IMR-90 (cell line): ENCODE results near the gene EIF2B1. TPM values are rescaled to one million over a fixed set of nuclear protein-coding genes. Genes with fewer than 3 reads are reported as not detected.

ENCODE experiments used
- ATAC-seq: fragments of 200-7000 bp; cut with Tn5 transposase; 2 replicates; pipeline ENCODE4 v1.9.1; 2020; ENCODE audit warnings: low read depth, mild to moderate bottlenecking, moderate library complexity
- BruUV-seq: library from RNA; stranded (reverse); fragments of 400-500 nt; replicated peaks from 2 replicates; lab custom pipeline; 2021; lab: Mats Ljungman, UMichigan
- CTCF ChIA-PET: fragments of 300-600 bp; formaldehyde crosslinking; extraction: SDS; loops from one replicate; lab custom pipeline; 2021; ENCODE audit warnings: antibody characterized with exemption; lab: Yijun Ruan, JAX
- POLR2A ChIA-PET: fragments of 300-600 bp; sonication (Branson Sonifier 250); formaldehyde crosslinking; loops from one replicate; lab custom pipeline; 2022; ENCODE audit warnings: antibody characterized with exemption; ENCODE audit not compliant: unreplicated experiment; lab: Charles Lee
- DNase-seq: peaks from one replicate; pipeline ENCODE4 v3.0.0; 2013
- H2AFZ ChIP-seq: replicated peaks from 2 replicates; pipeline ENCODE3; 2013; ENCODE audit warnings: low read length, mild to moderate bottlenecking; ENCODE audit not compliant: poor library complexity
- H2AK5ac ChIP-seq: 2 replicates; pipeline ENCODE4 v1.6.1; 2013; ENCODE audit warnings: low read depth, low read length, inconsistent platforms
- H2AK9ac ChIP-seq: replicated peaks from 2 replicates; pipeline ENCODE3; 2013; ENCODE audit warnings: mild to moderate bottlenecking, low read depth, low read length, moderate library complexity; ENCODE audit not compliant: poor library complexity
- H2BK120ac ChIP-seq: 2 replicates; pipeline ENCODE4 v1.6.1; 2013; ENCODE audit warnings: low read depth, low read length, inconsistent platforms
- H2BK15ac ChIP-seq: 3 replicates; pipeline ENCODE4 v1.6.1; 2013; ENCODE audit warnings: low read depth, low read length, inconsistent platforms
- H2BK20ac ChIP-seq: 2 replicates; pipeline ENCODE4 v1.6.1; 2013; ENCODE audit warnings: low read depth, mild to moderate bottlenecking, inconsistent platforms, low read length, moderate library complexity
- H2BK5ac ChIP-seq: 2 replicates; pipeline ENCODE4 v1.6.1; 2013; ENCODE audit warnings: mild to moderate bottlenecking, low read depth, low read length, inconsistent platforms; ENCODE audit not compliant: poor library complexity, severe bottlenecking
- H3K14ac ChIP-seq: replicated peaks from 2 replicates; pipeline ENCODE4 v1.6.1; 2013; ENCODE audit warnings: low read depth, low read length, inconsistent platforms
- H3K18ac ChIP-seq: 2 replicates; pipeline ENCODE4 v1.6.1; 2013; ENCODE audit warnings: low read depth, low read length, control low read depth
- H3K23ac ChIP-seq: 2 replicates; pipeline ENCODE4 v1.6.1; 2013; ENCODE audit warnings: low read depth, low read length, inconsistent platforms
- H3K27ac ChIP-seq: 2 replicates; pipeline ENCODE4 v1.5.1; 2013; ENCODE audit warnings: mild to moderate bottlenecking, control low read depth, low read length; ENCODE audit not compliant: insufficient read depth
- H3K27me3 ChIP-seq: 2 replicates; pipeline ENCODE4 v1.6.1; 2013; ENCODE audit warnings: low read length; ENCODE audit not compliant: control insufficient read depth, insufficient read depth
- H3K36me3 ChIP-seq: 2 replicates; pipeline ENCODE4 v1.6.1; 2013; ENCODE audit warnings: low read length, mixed read lengths; ENCODE audit not compliant: control insufficient read depth, insufficient read depth
- H3K4ac ChIP-seq: 2 replicates; pipeline ENCODE4 v1.6.1; 2013; ENCODE audit warnings: low read depth, low read length, inconsistent platforms
- H3K4me1 ChIP-seq: 2 replicates; pipeline ENCODE4 v1.6.1; 2013; ENCODE audit warnings: low read length, mixed read lengths; ENCODE audit not compliant: control insufficient read depth, insufficient read depth
- H3K4me2 ChIP-seq: 2 replicates; pipeline ENCODE4 v1.6.1; 2013; ENCODE audit warnings: low read depth, mild to moderate bottlenecking, control low read depth, low read length, moderate library complexity
- H3K4me3 ChIP-seq: 2 replicates; pipeline ENCODE4 v1.5.1; 2013; ENCODE audit warnings: low read depth, mild to moderate bottlenecking, control low read depth, low read length, moderate library complexity; ENCODE audit not compliant: insufficient read depth
- H3K56ac ChIP-seq: 2 replicates; pipeline ENCODE4 v1.6.1; 2013; ENCODE audit warnings: low read length, inconsistent platforms; ENCODE audit not compliant: insufficient read depth; ENCODE audit errors: extremely low read depth
- H3K79me1 ChIP-seq, 2 experiments: 2 replicates each; pipeline ENCODE4 v1.6.1; 2013; ENCODE audit warnings: low read length in 2 of 2, inconsistent platforms in 1 of 2, low read depth in 1 of 2
- H3K9ac ChIP-seq: 2 replicates; pipeline ENCODE4 v1.6.1; 2013; ENCODE audit warnings: low read depth, low read length, control low read depth
- H3K9me1 ChIP-seq: 2 replicates; pipeline ENCODE4 v1.6.1; 2013; ENCODE audit warnings: low read length, inconsistent platforms; ENCODE audit not compliant: insufficient read depth
- H3K9me3 ChIP-seq: 2 replicates; pipeline ENCODE4 v1.6.1; 2013; ENCODE audit warnings: low read length; ENCODE audit not compliant: control insufficient read depth, insufficient read depth
- H4K20me1 ChIP-seq: 2 replicates; pipeline ENCODE4 v1.6.1; 2013; ENCODE audit warnings: low read length, inconsistent platforms; ENCODE audit not compliant: insufficient read depth
- H4K5ac ChIP-seq: 2 replicates; pipeline ENCODE4 v1.6.1; 2013; ENCODE audit warnings: mild to moderate bottlenecking, low read depth, low read length, control low read depth
- H4K8ac ChIP-seq, 2 experiments: 2 replicates each; pipeline ENCODE4 v1.6.1; 2013; ENCODE audit warnings: low read depth in 2 of 2, low read length in 2 of 2, control low read depth in 1 of 2, inconsistent platforms in 1 of 2
- H4K91ac ChIP-seq: 2 replicates; pipeline ENCODE4 v1.6.1; 2013; ENCODE audit warnings: low read depth, low read length, inconsistent platforms; ENCODE audit not compliant: insufficient read depth
- BHLHE40 ChIP-seq: fragments of 150-350 bp; IDR thresholded peaks from 2 replicates; pipeline ENCODE4 v1.6.1; 2016; ENCODE audit warnings: mild to moderate bottlenecking, low read depth, low read length
- CEBPB ChIP-seq: IDR thresholded peaks from 2 replicates; pipeline ENCODE4 v1.6.1; 2012; ENCODE audit warnings: low read depth, low read length, improper control_type of control experiment
- CHD1 ChIP-seq: IDR thresholded peaks from 2 replicates; pipeline ENCODE4 v1.6.1; 2012; ENCODE audit warnings: low read depth, low read length, improper control_type of control experiment
- FOS ChIP-seq: fragments of 150-350 bp; IDR thresholded peaks from 2 replicates; pipeline ENCODE4 v1.6.1; 2016; ENCODE audit warnings: low read depth, low read length
- MAFK ChIP-seq: IDR thresholded peaks from 2 replicates; pipeline ENCODE4 v1.6.1; 2012; ENCODE audit warnings: low read depth, low read length, improper control_type of control experiment
- MAZ ChIP-seq: IDR thresholded peaks from 2 replicates; pipeline ENCODE4 v1.6.1; 2012; ENCODE audit warnings: low read depth, mild to moderate bottlenecking, low read length, improper control_type of control experiment, moderate library complexity, borderline replicate concordance
- MXI1 ChIP-seq: IDR thresholded peaks from 2 replicates; pipeline ENCODE4 v1.6.1; 2012; ENCODE audit warnings: low read depth, mild to moderate bottlenecking, low read length, moderate library complexity, borderline replicate concordance
- NFE2L2 ChIP-seq: fragments of 150-350 bp; IDR thresholded peaks from 2 replicates; pipeline ENCODE4 v1.6.1; 2016; ENCODE audit warnings: low read depth, mild to moderate bottlenecking, low read length
- POLR2A ChIP-seq: IDR thresholded peaks from 2 replicates; pipeline ENCODE4 v1.6.1; 2012; ENCODE audit warnings: mild to moderate bottlenecking, low read depth, low read length
- RAD21 ChIP-seq: IDR thresholded peaks from 2 replicates; pipeline ENCODE4 v1.6.1; 2012; ENCODE audit warnings: low read length, improper control_type of control experiment
- RCOR1 ChIP-seq: IDR thresholded peaks from 2 replicates; pipeline ENCODE4 v1.6.1; 2012; ENCODE audit warnings: mild to moderate bottlenecking, low read length, improper control_type of control experiment; ENCODE audit not compliant: insufficient replicate concordance
- SMC3 ChIP-seq: fragments of 150-350 bp; IDR thresholded peaks from 2 replicates; pipeline ENCODE4 v1.6.1; 2016; ENCODE audit warnings: low read depth, mild to moderate bottlenecking, antibody characterized with exemption, low read length, moderate library complexity
- WGBS, 2 experiments: methylation state at CpG; one replicate each; pipeline versions ENCODE4 v1.1.5 to v1.1.7; 2013; ENCODE audit warnings: missing lambda C conversion rate in 2 of 2; ENCODE audit not compliant: insufficient read length in 1 of 2; ENCODE audit errors: extremely low coverage in 2 of 2; 5-methylcytosine and 5-hydroxymethylcytosine counted together
- dilution Hi-C: fragments of 300-500 bp; cut with HindIII; formaldehyde crosslinking; loops from one replicate; pipeline ENCODE4 v1.14.3; 2018; ENCODE audit warnings: low sequenced_read_pairs; ENCODE audit not compliant: unreplicated experiment
- in situ Hi-C: fragments of 300-500 bp; cut with MboI; formaldehyde crosslinking; loops from 3 replicates; pipeline ENCODE4 v1.14.3; 2019; ENCODE audit warnings: low sequenced_read_pairs, inconsistent platforms, mixed read lengths
- intact Hi-C: fragments of 100-400 bp; cut with micrococcal nuclease; formaldehyde crosslinking; loops from 2 replicates; pipeline ENCODE4 v1.10.0; 2022
- polyA plus RNA-seq, 3 experiments: library from polyadenylated mRNA; depleted of rRNA; stranded (reverse); fragments of >200 nt; gene quantifications; 2 replicates each; pipeline ENCODE4 v1.2.3, GENCODE V29; 2012; ENCODE audit warnings: low replicate concordance in 1 of 3
- total RNA-seq: library from RNA; depleted of rRNA; stranded (reverse); fragments of >200 nt; gene quantifications from 2 replicates; pipeline ENCODE4 v1.2.3, GENCODE V29; 2012
- TF ChIP-seq, protein P1 (sequence below): fragments of 150-350 bp; IDR thresholded peaks from 2 replicates; pipeline ENCODE4 v1.6.1; 2017; ENCODE audit warnings: mild to moderate bottlenecking, antibody characterized with exemption, low read length, low read depth
- TF ChIP-seq, protein P2 (sequence below): conservative IDR thresholded peaks from 2 replicates; pipeline ENCODE4 v1.5.1; 2012; ENCODE audit warnings: mild to moderate bottlenecking, low read depth, low read length, improper control_type of control experiment

Gene EIF2B1
- total and polyA plus RNA-seq, 2 of the 4 experiments (the other 2 are of a cell fraction), result 33.9 to 45.9 TPM

DNA sequence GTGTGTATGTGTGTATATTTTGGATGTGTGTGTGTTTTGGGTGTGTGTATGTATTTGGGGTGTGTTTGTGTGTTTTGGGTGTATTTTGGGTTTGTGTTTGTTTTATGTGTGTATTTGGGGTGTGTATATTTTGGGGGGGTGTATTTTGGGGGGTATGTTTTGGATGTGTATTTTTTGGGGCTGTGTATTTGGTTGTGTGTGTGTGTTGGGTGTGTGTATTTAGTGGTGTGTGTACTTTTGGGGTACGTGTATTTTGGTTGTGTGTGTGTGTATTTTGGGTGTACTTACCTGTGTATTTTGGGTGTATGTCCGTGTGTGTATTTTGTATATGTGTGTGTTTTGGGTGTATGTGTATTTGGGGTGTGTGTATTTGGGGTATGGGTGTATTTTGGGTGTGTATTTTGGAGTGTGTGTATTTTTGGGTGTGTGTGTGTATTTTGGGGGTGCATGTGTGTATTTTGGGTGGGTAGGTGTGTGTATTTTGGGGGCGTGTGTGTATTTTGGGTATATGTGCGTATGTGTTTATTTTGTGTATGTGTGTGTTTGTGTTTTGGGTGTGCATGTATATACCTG is 20.7 kb upstream of the EIF2B1 start (continued):
- TF ChIP-seq BHLHE40 (no peak), CHD1 (no peak), RAD21 (no peak), NFE2L2 (no peak), FOS (no peak), MAFK (no peak)

DNA sequence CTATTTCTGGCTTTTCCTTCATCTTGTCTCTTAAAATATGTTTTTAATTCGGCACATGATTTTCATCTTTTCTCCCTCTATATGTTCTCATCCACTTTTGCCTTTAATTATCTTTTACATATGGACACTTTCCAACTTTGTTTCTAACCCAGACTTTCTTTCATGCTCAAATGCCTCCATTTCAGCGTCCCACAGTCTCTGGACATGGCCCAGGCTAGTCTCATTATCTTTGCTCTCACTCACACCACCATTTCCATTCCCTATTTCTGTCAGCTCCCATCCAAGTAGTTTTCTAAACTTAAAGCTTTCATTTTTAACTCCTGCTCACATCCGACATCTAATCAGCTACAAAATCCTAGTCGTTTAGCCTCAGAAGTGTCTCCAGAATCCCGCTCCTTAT is 14.9 kb upstream of the EIF2B1 start:
- BruUV-seq, result no TSS peak
- CTCF ChIA-PET, result no interaction called here
- TF ChIP-seq, protein P1, sequence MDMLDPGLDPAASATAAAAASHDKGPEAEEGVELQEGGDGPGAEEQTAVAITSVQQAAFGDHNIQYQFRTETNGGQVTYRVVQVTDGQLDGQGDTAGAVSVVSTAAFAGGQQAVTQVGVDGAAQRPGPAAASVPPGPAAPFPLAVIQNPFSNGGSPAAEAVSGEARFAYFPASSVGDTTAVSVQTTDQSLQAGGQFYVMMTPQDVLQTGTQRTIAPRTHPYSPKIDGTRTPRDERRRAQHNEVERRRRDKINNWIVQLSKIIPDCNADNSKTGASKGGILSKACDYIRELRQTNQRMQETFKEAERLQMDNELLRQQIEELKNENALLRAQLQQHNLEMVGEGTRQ, result no peak
- no peak for TF ChIP-seq MXI1
- TF ChIP-seq CEBPB, result no peak
- TF ChIP-seq FOS, result no peak
- no peak for TF ChIP-seq CHD1
- TF ChIP-seq RCOR1, result no peak
- TF ChIP-seq, protein P2, sequence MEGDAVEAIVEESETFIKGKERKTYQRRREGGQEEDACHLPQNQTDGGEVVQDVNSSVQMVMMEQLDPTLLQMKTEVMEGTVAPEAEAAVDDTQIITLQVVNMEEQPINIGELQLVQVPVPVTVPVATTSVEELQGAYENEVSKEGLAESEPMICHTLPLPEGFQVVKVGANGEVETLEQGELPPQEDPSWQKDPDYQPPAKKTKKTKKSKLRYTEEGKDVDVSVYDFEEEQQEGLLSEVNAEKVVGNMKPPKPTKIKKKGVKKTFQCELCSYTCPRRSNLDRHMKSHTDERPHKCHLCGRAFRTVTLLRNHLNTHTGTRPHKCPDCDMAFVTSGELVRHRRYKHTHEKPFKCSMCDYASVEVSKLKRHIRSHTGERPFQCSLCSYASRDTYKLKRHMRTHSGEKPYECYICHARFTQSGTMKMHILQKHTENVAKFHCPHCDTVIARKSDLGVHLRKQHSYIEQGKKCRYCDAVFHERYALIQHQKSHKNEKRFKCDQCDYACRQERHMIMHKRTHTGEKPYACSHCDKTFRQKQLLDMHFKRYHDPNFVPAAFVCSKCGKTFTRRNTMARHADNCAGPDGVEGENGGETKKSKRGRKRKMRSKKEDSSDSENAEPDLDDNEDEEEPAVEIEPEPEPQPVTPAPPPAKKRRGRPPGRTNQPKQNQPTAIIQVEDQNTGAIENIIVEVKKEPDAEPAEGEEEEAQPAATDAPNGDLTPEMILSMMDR, result no peak
- TF ChIP-seq MAFK, result no peak
- TF ChIP-seq MAZ, result no peak
- TF ChIP-seq SMC3, result no peak
- TF ChIP-seq POLR2A, result no peak

More for the DNA sequence above, 14.9 kb upstream of the EIF2B1 start:
- Histone ChIP-seq H4K8ac (no peak overlapping the region), H2BK15ac (no peak overlapping the region), H3K9ac (no peak overlapping the region), H2BK120ac (no peak overlapping the region), H3K23ac (no peak overlapping the region), H3K4me2 (no peak overlapping the region), H3K4ac (no peak overlapping the region), H3K36me3 (peaks cover 40% of the 10 kb centered on the region), H3K4me3 (no peak overlapping the region), H4K91ac (no peak overlapping the region), H2AK5ac (no peak overlapping the region), H3K9me1 (no peaks in the 10 kb centered on the region), H3K56ac (no peak overlapping the region), H3K9me3 (no peaks in the 10 kb centered on the region), H2AFZ (no peak overlapping the region), H4K5ac (no peak overlapping the region), H2BK20ac (no peak overlapping the region), H4K20me1 (no peaks in the 10 kb centered on the region), H3K27ac (no peak overlapping the region), H2AK9ac (no peak overlapping the region), H3K79me1 (peaks cover 3 to 7% of the 10 kb centered on the region in 2 experiments; a peak in 2 of 4 replicates), H3K18ac (no peak overlapping the region), H3K27me3 (no peaks in the 10 kb centered on the region), H3K14ac (no peak overlapping the region), H3K4me1 (no peaks in the 10 kb centered on the region), H2BK5ac (no peak overlapping the region)
- dilution Hi-C loops (no loop called here), intact Hi-C loops (no loop called here), in situ Hi-C loops (no loop called here)
- POLR2A ChIA-PET, result no interaction called here
- 92% methylated on average over 2 of the region's 5 CpGs; no CpG with 5 or more reads in 1 of the 2 experiments for WGBS, 2 experiments
- DNase-seq, result no peak
- ATAC-seq, result no peak
